PFSK-1 (cell line): Measurements from ENCODE around the gene CTNND2.

Experiments
- FOXP2 ChIP-seq: optimal IDR thresholded peaks from 2 replicates; pipeline ENCODE3; 2011; ENCODE audit warnings: borderline replicate concordance, control low read depth, inconsistent platforms; ENCODE audit not compliant: insufficient read depth; ENCODE audit errors: extremely low read length, extremely low read depth
- POLR2AphosphoS5 ChIP-seq: IDR thresholded peaks from 2 replicates; pipeline ENCODE4 v1.6.1; 2012; ENCODE audit warnings: low read depth, mild to moderate bottlenecking, control low read depth, low read length, moderate library complexity
- SIN3A ChIP-seq: IDR thresholded peaks from 2 replicates; pipeline ENCODE4 v1.6.1; 2012; ENCODE audit warnings: mild to moderate bottlenecking, low read length, moderate library complexity, borderline replicate concordance; ENCODE audit not compliant: insufficient read depth
- TAF1 ChIP-seq: IDR thresholded peaks from 2 replicates; pipeline ENCODE4 v1.6.1; 2012; ENCODE audit warnings: low read length, control low read depth, borderline replicate concordance; ENCODE audit not compliant: insufficient read depth
- TF ChIP-seq, protein P1 (sequence below), 2 experiments: IDR thresholded peaks; 2 replicates each; pipeline versions ENCODE4 v1.6.1 to v1.8.0; 2011 to 2012; ENCODE audit warnings: low read depth in 2 of 2, low read length in 2 of 2, control low read depth in 1 of 2, inconsistent platforms in 1 of 2, mild to moderate bottlenecking in 1 of 2, moderate library complexity in 1 of 2; ENCODE audit not compliant: insufficient read depth in 1 of 2

CTNND2 gene

DNA sequence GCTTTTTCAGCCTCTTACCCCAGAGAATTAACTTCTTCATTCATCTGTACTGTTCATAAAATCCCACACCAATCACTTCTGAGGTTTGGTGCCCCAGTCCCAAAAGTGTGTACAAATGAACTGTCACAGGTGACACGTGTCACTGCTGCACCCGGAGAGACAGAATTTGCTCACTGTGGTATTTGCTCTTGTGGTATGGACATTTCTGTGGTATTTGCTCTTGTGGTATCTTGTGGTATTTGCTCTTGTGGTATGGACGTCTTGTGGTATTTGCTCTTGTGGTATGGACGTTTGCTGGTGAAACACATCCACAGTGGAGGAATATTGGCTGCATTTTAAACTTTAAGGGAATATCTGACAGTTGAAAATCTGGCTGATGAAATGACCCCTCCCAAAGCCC lies 928.3 kb downstream of the CTNND2 start:
- no peak for TF ChIP-seq FOXP2
- TF ChIP-seq, protein P1, sequence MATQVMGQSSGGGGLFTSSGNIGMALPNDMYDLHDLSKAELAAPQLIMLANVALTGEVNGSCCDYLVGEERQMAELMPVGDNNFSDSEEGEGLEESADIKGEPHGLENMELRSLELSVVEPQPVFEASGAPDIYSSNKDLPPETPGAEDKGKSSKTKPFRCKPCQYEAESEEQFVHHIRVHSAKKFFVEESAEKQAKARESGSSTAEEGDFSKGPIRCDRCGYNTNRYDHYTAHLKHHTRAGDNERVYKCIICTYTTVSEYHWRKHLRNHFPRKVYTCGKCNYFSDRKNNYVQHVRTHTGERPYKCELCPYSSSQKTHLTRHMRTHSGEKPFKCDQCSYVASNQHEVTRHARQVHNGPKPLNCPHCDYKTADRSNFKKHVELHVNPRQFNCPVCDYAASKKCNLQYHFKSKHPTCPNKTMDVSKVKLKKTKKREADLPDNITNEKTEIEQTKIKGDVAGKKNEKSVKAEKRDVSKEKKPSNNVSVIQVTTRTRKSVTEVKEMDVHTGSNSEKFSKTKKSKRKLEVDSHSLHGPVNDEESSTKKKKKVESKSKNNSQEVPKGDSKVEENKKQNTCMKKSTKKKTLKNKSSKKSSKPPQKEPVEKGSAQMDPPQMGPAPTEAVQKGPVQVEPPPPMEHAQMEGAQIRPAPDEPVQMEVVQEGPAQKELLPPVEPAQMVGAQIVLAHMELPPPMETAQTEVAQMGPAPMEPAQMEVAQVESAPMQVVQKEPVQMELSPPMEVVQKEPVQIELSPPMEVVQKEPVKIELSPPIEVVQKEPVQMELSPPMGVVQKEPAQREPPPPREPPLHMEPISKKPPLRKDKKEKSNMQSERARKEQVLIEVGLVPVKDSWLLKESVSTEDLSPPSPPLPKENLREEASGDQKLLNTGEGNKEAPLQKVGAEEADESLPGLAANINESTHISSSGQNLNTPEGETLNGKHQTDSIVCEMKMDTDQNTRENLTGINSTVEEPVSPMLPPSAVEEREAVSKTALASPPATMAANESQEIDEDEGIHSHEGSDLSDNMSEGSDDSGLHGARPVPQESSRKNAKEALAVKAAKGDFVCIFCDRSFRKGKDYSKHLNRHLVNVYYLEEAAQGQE (IDR thresholded peaks at IDR 0.05; ENCODE audit: insufficient read depth in 1 of 2, low read depth in 2 of 2, low read length in 2 of 2) = no peak
- no peak for TF ChIP-seq SIN3A
- TF ChIP-seq POLR2AphosphoS5 = no peak
- TF ChIP-seq TAF1 = no peak

DNA sequence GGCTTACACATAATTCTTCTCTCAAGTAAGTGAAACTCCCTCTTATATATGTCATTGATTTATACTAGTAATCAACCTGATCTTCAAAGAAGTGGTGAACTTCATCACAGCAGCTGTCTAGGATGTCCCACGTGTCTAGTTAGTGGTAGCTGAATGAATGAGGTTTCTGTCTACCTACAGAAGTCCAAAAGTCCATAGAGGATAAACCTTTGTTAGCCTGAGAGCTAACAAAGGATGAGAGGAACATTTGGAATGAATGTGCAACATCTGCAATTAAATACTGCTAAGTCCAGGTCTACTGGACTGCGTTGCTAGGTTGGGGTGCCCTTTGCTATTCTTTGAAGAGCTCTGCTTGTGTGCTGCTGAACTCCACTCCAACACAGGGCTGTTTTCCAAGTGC lies 929.4 kb downstream of the CTNND2 start:
- TF ChIP-seq, protein P1 (IDR thresholded peaks at IDR 0.05; ENCODE audit: insufficient read depth in 1 of 2, low read depth in 2 of 2, low read length in 2 of 2) = no peak
- TF ChIP-seq SIN3A (no peak), POLR2AphosphoS5 (no peak), TAF1 (no peak), FOXP2 (no peak)

DNA sequence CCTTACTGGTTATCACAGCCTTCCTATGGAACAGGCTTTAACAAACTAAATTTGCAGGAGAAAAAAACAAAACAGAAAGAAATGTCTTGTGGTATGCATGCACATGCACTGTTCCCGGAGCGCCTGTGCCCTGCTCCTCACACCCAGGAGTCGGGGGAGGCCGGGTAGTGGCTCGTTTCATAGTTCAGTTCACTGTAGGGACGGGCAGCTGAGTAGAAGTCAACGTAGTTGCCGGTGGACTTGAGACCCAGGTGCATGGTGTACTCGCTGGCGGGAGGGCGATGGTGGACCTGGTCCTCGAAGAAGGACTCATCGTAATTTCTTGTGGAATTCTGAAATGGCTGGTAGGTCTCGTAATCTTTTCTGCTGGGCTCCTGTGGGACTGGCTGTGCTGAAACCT lies 930.9 kb downstream of the CTNND2 start:
- TF ChIP-seq TAF1 (no peak), FOXP2 (no peak), SIN3A (no peak), POLR2AphosphoS5 (no peak)
- TF ChIP-seq, protein P1 (IDR thresholded peaks at IDR 0.05; ENCODE audit: insufficient read depth in 1 of 2, low read depth in 2 of 2, low read length in 2 of 2) = no peak

DNA sequence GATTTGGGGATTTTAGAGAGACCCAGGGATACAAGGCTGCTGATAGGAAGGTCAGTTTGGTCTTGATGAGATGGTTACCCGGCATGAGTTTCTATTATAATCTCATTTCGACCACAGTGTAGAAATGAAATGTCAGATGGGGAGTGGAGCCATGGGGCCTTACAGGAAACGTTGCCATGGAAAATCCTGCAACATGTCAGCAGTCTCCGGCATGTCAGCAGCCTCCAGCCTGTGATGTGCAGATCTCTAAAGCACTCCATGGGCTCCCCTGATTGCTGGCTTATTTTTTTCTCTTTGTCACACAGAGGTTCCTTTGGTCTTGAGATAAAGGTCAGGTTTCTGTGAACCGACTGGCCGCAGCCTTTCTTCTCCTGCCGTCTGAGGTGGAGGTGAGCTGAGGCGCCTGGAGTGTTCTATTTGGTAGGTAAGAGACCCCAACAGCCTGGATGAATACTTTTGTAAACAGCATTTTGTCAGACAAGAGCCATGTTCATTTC lies 934.5 kb downstream of the CTNND2 start:
- TF ChIP-seq FOXP2 (no peak), TAF1 (no peak), POLR2AphosphoS5 (no peak), SIN3A (no peak)
- TF ChIP-seq, protein P1 (IDR thresholded peaks at IDR 0.05; ENCODE audit: insufficient read depth in 1 of 2, low read depth in 2 of 2, low read length in 2 of 2) = no peak

DNA sequence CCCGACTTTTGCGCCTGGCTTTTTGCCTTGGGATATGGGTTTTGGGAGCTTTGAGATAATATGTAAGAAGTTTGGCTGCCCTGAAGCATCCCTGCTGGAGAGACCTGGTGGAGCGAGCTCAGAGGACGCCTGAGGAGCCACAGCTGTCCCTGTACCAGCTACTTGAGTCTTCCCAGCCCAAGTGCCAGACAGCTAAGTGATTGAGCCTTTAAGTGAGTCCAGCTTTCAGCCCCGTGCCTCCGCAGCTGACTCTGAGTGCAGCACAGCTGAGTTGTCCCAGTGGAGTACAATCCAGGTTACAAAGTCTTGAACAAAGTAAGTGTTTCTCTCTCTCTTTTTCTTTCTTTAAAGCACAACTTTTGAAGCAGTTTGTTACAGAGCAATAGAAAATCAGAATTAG lies 939.4 kb downstream of the CTNND2 start:
- no peak for TF ChIP-seq POLR2AphosphoS5
- no peak for TF ChIP-seq SIN3A
- no peak for TF ChIP-seq FOXP2
- TF ChIP-seq, protein P1 (IDR thresholded peaks at IDR 0.05; ENCODE audit: insufficient read depth in 1 of 2, low read depth in 2 of 2, low read length in 2 of 2) = no peak
- no peak for TF ChIP-seq TAF1
